ENCODE data around the gene MBD5.

The MBD5 gene

GRCh38 chr2:148529745-148530144, 508.9 kb downstream of the MBD5 start:
- TF ChIP-seq EZH2phosphoT487 (IDR thresholded peaks at IDR 0.05; ENCODE audit: low read depth) (no peak), CTCF (IDR thresholded peaks at IDR 0.05; ENCODE audit: low read depth, low read length) (no peak)
- no peaks in the 10 kb centered on the region for H3K79me2 ChIP-seq (ENCODE audit: low read length)
- H2AFZ ChIP-seq (ENCODE audit: low read depth, low read length): no peak overlapping the region
- no peak overlapping the region for H3K9ac ChIP-seq (ENCODE audit: low read length)
- H3K27me3 ChIP-seq (ENCODE audit: low read depth, low read length): no peaks in the 10 kb centered on the region
- H3K4me3 ChIP-seq (ENCODE audit: low read length): no peak overlapping the region
- H3K4me1 ChIP-seq (ENCODE audit: low read length): no peaks in the 10 kb centered on the region
- H3K36me3 ChIP-seq (replicated peaks; ENCODE audit: low read depth, low read length): no peaks in the 10 kb centered on the region
- H3K27ac ChIP-seq (ENCODE audit: low read length): no peak overlapping the region
- H4K20me1 ChIP-seq (ENCODE audit: insufficient read depth, low read length): no peaks in the 10 kb centered on the region
- no peak overlapping the region for H3K4me2 ChIP-seq (ENCODE audit: low read length)
- H3K9me3 ChIP-seq (ENCODE audit: insufficient read depth, low read length): no peaks in the 10 kb centered on the region

GRCh38 chr2:148530350-148530749, 509.5 kb downstream of the MBD5 start:
- no peaks in the 10 kb centered on the region for H3K9me3 ChIP-seq (ENCODE audit: insufficient read depth, low read length)
- H3K4me1 ChIP-seq (ENCODE audit: low read length): no peaks in the 10 kb centered on the region
- H2AFZ ChIP-seq (ENCODE audit: low read depth, low read length): no peak overlapping the region
- no peaks in the 10 kb centered on the region for H3K79me2 ChIP-seq (ENCODE audit: low read length)
- no peaks in the 10 kb centered on the region for H4K20me1 ChIP-seq (ENCODE audit: insufficient read depth, low read length)
- no peak overlapping the region for H3K9ac ChIP-seq (ENCODE audit: low read length)
- H3K27me3 ChIP-seq (ENCODE audit: low read depth, low read length): no peaks in the 10 kb centered on the region
- no peak for TF ChIP-seq CTCF (IDR thresholded peaks at IDR 0.05; ENCODE audit: low read depth, low read length)
- no peak overlapping the region for H3K4me3 ChIP-seq (ENCODE audit: low read length)
- no peak overlapping the region for H3K27ac ChIP-seq (ENCODE audit: low read length)
- H3K4me2 ChIP-seq (ENCODE audit: low read length): no peak overlapping the region
- H3K36me3 ChIP-seq (replicated peaks; ENCODE audit: low read depth, low read length): no peaks in the 10 kb centered on the region

- Histone ChIP-seq H3K27me3 (ENCODE audit: low read depth, low read length) (no peaks in the 10 kb centered on the region), H2AFZ (ENCODE audit: low read depth, low read length) (no peak overlapping the region), H3K9ac (ENCODE audit: low read length) (no peak overlapping the region), H3K4me1 (ENCODE audit: low read length) (no peaks in the 10 kb centered on the region), H3K36me3 (replicated peaks; ENCODE audit: low read depth, low read length) (no peaks in the 10 kb centered on the region), H3K4me3 (ENCODE audit: low read length) (no peak overlapping the region), H3K9me3 (ENCODE audit: insufficient read depth, low read length) (no peaks in the 10 kb centered on the region), H3K4me2 (ENCODE audit: low read length) (no peak overlapping the region), H3K27ac (ENCODE audit: low read length) (no peak overlapping the region), H4K20me1 (ENCODE audit: insufficient read depth, low read length) (no peaks in the 10 kb centered on the region), H3K79me2 (ENCODE audit: low read length) (no peaks in the 10 kb centered on the region)
- TF ChIP-seq CTCF (IDR thresholded peaks at IDR 0.05; ENCODE audit: low read depth, low read length) (no peak), EZH2phosphoT487 (IDR thresholded peaks at IDR 0.05; ENCODE audit: low read depth) (no peak)
Measured at GRCh38 chr2:148531235-148531634, 510.3 kb downstream of the MBD5 start.

- TF ChIP-seq CTCF (IDR thresholded peaks at IDR 0.05; ENCODE audit: low read depth, low read length) (no peak), EZH2phosphoT487 (IDR thresholded peaks at IDR 0.05; ENCODE audit: low read depth) (no peak)
- Histone ChIP-seq H3K79me2 (ENCODE audit: low read length) (no peaks in the 10 kb centered on the region), H3K27ac (ENCODE audit: low read length) (no peak overlapping the region), H3K27me3 (ENCODE audit: low read depth, low read length) (no peaks in the 10 kb centered on the region), H3K36me3 (replicated peaks; ENCODE audit: low read depth, low read length) (no peaks in the 10 kb centered on the region), H3K4me3 (ENCODE audit: low read length) (no peak overlapping the region), H3K9me3 (ENCODE audit: insufficient read depth, low read length) (no peaks in the 10 kb centered on the region), H3K4me1 (ENCODE audit: low read length) (no peaks in the 10 kb centered on the region), H2AFZ (ENCODE audit: low read depth, low read length) (no peak overlapping the region), H3K4me2 (ENCODE audit: low read length) (no peak overlapping the region), H3K9ac (ENCODE audit: low read length) (no peak overlapping the region), H4K20me1 (ENCODE audit: insufficient read depth, low read length) (no peaks in the 10 kb centered on the region)
Measured at GRCh38 chr2:148531669-148532428, 511.0 kb downstream of the MBD5 start.

All from OCI-LY3 (cell line).